Rectal smooth muscle tissue (tissue), 1 donor: ENCODE results near the gene HDAC11.

Experiments
- H3K27ac ChIP-seq: one replicate; pipeline ENCODE4 v1.7.0; 2013; ENCODE audit warnings: low read depth, low read length, inconsistent platforms
- H3K27me3 ChIP-seq: one replicate; pipeline ENCODE4 v1.7.0; 2013; ENCODE audit warnings: low read length; ENCODE audit not compliant: control insufficient read depth, insufficient read depth
- H3K36me3 ChIP-seq: one replicate; pipeline ENCODE4 v1.7.0; 2013; ENCODE audit warnings: low read length; ENCODE audit not compliant: control insufficient read depth, insufficient read depth
- H3K4me1 ChIP-seq: one replicate; pipeline ENCODE4 v1.7.0; 2013; ENCODE audit warnings: low read length; ENCODE audit not compliant: control insufficient read depth, insufficient read depth
- H3K4me3 ChIP-seq: one replicate; pipeline ENCODE4 v1.7.0; 2013; ENCODE audit warnings: low read length
- H3K9ac ChIP-seq: one replicate; pipeline ENCODE4 v1.7.0; 2013; ENCODE audit warnings: low read length

HDAC11 gene

DNA sequence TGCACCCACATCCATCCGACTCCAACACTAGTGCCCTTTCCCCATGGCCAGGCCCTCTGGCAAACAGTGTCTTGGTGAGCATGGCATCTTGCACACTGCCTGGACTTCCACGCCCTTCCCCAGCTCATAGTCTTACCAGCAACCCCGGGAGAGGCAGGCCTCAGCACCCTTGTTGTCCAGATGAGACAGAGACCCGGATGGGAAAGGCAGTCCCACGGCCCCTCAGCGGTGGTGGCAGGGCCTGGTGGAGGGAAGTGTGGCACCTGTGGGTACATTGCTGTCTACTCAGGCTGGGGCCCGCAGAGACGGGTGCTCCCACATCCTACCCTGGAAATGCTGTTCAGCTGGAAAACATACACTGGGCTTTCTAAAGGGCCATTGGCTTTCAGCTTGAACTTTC, 28.4 kb downstream of the HDAC11 start:
- H3K4me3 ChIP-seq: no peak overlapping the region
- no peak overlapping the region for H3K27ac ChIP-seq
- H3K4me1 ChIP-seq: peaks cover 3% of the 10 kb centered on the region
- H3K9ac ChIP-seq: no peak overlapping the region
- H3K36me3 ChIP-seq: no peaks in the 10 kb centered on the region
- no peaks in the 10 kb centered on the region for H3K27me3 ChIP-seq

DNA sequence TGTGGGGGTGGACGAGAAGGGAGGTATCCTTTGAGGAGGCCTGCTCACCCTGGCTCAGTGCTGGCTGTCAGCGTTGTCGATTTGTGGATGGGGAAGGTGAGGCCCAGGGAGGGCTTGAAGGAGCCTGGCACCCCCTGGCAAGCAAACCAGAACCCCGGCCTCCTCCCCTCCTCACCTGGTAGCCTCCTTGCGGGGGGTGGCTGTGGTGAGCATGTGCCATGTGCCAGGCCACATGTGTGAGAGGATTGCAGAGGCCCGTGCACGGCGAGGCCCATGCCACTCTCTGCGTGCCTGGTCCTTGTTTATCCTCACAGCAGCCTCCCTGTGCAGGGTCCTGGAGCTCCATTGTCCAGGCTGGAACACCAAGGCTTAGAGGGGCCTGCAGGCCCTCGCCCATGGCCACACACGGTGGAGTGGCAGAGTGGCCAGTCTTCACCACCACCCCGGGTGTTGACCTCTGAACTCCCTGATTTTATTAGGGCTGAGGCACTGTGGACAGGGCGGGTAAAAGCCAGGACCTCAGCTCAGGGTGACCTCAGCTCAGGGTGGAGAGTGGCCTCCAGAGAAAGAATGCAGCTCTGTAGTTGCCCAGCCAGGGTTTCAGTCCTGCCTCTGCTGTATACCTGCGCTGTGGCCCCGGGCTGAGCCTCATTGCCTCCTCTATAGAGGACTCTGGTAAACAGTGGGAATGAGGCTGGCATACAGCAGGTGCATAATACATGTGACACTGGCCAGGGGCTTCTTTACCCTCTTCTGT, 29.1 kb downstream of the HDAC11 start:
- Histone ChIP-seq H3K36me3 (no peaks in the 10 kb centered on the region), H3K27me3 (no peaks in the 10 kb centered on the region), H3K4me3 (no peak overlapping the region), H3K9ac (no peak overlapping the region), H3K27ac (no peak overlapping the region), H3K4me1 (peaks cover 3% of the 10 kb centered on the region)

GRCh38 chr3:13509816-13510192, 29.7 kb downstream of the HDAC11 start:
- H3K4me3 ChIP-seq: no peak overlapping the region
- no peak overlapping the region for H3K27ac ChIP-seq
- no peaks in the 10 kb centered on the region for H3K27me3 ChIP-seq
- no peaks in the 10 kb centered on the region for H3K36me3 ChIP-seq
- H3K9ac ChIP-seq: no peak overlapping the region
- H3K4me1 ChIP-seq: peaks cover 3% of the 10 kb centered on the region

DNA sequence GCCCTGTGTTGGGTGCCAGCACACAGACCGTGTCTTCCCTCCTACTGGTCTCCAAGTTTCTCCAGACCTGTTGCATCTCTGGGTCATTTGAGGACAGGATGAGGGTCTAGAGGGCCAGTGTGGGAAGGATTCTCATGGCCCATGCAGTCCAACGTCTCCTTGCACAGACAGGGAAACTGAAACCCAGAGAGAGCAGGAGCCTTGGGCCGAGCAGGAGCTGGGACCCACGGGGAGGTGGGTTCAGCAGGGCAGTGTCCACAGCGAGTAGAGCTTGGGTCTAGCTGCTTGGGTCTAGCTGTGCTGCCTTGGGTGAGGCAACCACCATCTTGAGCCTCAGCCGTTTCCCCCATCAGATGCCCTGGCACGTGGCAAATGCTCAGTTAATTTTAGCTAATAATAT, 32.3 kb downstream of the HDAC11 start:
- Histone ChIP-seq H3K4me1 (peaks cover 3% of the 10 kb centered on the region), H3K27ac (no peak overlapping the region)

DNA sequence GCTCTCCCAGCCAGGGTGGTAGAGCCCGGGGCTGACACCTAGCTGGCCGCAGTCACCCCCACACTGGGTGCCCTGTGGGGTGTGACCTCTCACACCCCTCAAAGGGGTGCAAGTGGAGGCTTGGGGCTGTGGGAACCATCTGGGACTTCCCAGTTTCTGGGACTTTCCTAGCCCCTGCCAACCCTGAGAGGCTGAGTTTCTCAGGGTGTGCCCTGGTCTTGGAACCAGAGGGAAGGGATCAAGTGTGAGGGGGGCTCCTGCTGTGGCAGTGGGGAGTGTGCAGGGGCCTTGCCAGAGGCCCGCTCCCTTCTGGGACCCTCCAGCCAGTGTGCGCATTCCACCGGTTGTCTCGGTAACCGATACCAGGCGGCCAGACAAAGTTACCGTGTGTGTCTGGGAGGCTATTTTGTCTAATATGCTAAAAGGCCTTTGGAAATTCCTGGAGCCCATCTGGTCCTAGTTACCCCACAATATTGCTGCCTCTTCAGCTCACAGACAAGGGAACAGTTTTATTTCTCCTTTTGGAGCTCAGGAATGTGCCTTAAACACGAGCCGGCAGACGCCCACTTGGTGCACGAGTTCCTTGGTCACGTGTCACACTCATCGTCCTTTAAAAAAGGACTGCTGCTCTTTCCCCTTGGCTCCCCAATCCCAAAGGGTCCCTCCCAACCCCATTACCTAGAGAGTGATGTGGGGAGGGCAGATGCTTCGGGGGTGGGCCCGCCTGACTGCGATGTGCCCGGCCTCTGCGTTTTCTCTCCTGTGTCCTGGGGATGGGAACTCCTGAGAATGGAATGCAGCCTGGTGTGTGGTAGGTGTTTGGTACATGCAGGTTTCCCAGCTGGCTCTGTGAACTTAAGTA, 33.2 kb downstream of the HDAC11 start:
- H3K27ac ChIP-seq: no peak overlapping the region

More for the DNA sequence above, 32.3 kb downstream of the HDAC11 start:
- no peaks in the 10 kb centered on the region for H3K36me3 ChIP-seq
- H3K27me3 ChIP-seq: no peaks in the 10 kb centered on the region
- no peak overlapping the region for H3K4me3 ChIP-seq
- H3K9ac ChIP-seq: no peak overlapping the region

GRCh38 chr3:13513913-13514517, 33.9 kb downstream of the HDAC11 start:
- Histone ChIP-seq H3K27me3 (no peaks in the 10 kb centered on the region), H3K4me1 (no peaks in the 10 kb centered on the region), H3K4me3 (no peak overlapping the region), H3K9ac (no peak overlapping the region), H3K27ac (no peak overlapping the region), H3K36me3 (no peaks in the 10 kb centered on the region)

More for the DNA sequence above, 33.2 kb downstream of the HDAC11 start:
- H3K9ac ChIP-seq: no peak overlapping the region
- no peaks in the 10 kb centered on the region for H3K27me3 ChIP-seq
- no peaks in the 10 kb centered on the region for H3K4me1 ChIP-seq
- no peak overlapping the region for H3K4me3 ChIP-seq
- no peaks in the 10 kb centered on the region for H3K36me3 ChIP-seq

DNA sequence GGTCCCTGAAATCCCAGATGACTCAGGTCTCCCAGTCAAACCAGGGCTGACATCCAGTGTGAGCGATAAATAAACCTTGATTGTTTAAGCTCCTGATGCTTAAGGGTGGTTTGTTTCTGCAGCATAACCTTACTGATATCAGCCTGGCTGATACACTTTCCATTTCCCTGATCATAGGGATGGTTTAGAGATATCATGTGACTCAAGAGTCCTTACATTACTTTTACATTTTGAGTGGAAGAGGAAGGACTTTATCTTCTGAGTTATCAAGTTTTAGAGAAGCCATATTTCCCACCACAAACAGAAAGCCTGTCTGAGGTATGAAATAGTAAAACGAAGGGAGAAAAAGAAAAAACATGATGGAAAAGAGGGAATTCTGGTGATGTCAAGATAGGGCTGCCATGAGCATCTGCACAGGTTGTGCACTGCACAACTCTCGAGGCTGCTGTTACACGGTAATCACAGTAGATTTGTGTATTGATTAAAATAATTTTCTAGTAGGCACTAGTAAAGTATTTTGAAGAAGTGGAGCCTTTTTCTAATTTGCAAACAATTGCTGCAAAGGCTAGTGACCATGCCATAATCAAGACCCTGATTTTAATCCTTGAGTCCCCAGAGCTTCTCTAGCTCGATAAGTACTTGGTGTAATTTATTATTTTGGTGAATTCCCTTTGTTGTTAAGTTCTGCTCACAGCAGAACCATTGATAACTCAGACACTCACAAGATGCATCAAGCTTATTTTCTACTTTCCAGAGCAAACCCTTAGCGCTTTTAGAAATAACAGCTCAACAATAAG, 34.7 kb downstream of the HDAC11 start:
- Histone ChIP-seq H3K27ac (no peak overlapping the region), H3K4me1 (no peaks in the 10 kb centered on the region), H3K27me3 (no peaks in the 10 kb centered on the region)

GRCh38 chr3:13515786-13516759, 36.0 kb downstream of the HDAC11 start:
- Histone ChIP-seq H3K27me3 (no peaks in the 10 kb centered on the region), H3K9ac (no peak overlapping the region), H3K36me3 (no peaks in the 10 kb centered on the region), H3K4me1 (no peaks in the 10 kb centered on the region), H3K4me3 (no peak overlapping the region), H3K27ac (no peak overlapping the region)

More for the DNA sequence above, 34.7 kb downstream of the HDAC11 start:
- H3K4me3 ChIP-seq: no peak overlapping the region
- H3K9ac ChIP-seq: no peak overlapping the region
- H3K36me3 ChIP-seq: no peaks in the 10 kb centered on the region

DNA sequence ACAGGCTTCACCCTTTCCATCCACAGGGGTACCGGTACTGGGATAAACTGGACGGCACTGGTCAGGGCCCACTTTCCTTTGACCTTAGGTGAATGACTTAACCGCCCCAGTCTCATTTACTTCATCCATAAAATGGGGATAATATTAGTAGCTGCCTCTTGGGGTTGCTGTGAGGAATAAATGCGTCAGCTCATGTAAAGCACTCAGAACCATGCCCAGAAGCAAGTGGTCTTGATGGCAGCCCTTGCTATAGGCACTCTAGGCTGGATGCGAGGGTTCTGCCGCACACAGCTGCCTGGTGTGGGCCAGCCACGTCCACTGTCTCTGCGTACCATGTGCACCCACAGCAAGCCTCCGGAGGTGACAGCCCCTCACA, 36.6 kb downstream of the HDAC11 start:
- Histone ChIP-seq H3K9ac (no peak overlapping the region), H3K4me3 (no peak overlapping the region), H3K36me3 (no peaks in the 10 kb centered on the region), H3K4me1 (no peaks in the 10 kb centered on the region), H3K27ac (no peak overlapping the region), H3K27me3 (no peaks in the 10 kb centered on the region)

GRCh38 chr3:13517253-13517977, 37.3 kb downstream of the HDAC11 start:
- Histone ChIP-seq H3K36me3 (no peaks in the 10 kb centered on the region), H3K9ac (no peak overlapping the region), H3K4me3 (no peak overlapping the region), H3K4me1 (no peaks in the 10 kb centered on the region), H3K27me3 (no peaks in the 10 kb centered on the region), H3K27ac (no peak overlapping the region)

DNA sequence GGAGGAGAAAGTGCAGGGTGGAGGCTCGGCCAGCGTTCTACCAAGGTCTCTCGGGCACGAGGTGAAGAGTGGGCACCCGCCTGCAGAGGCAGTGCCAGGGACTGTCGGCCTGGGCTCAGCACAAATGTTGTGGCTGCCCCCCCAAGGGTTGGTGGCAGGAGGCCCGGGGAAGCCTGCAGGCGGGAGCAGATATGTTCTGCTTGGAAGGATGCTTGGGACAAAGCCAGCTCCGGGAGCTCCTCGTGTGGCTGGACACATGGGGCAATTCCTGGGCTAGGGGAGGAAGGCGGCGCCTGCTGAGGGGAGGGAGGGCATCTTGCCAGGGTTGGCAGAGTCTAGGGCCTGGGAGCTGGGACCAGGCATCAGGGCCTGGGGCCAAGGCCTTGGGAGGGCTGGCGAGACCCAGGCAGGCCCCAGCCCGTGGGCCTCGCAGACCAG, 38.4 kb downstream of the HDAC11 start:
- no peaks in the 10 kb centered on the region for H3K27me3 ChIP-seq
- H3K4me3 ChIP-seq: no peak overlapping the region
- H3K36me3 ChIP-seq: no peaks in the 10 kb centered on the region
- H3K27ac ChIP-seq: no peak overlapping the region
- no peaks in the 10 kb centered on the region for H3K4me1 ChIP-seq
- H3K9ac ChIP-seq: no peak overlapping the region
